Daoy (cell line): ENCODE data around the gene SERPINA1. TPM values are rescaled to one million over a fixed set of nuclear protein-coding genes. Genes with fewer than 3 reads are reported as not detected.

Source experiments
- DNase-seq: peaks from one replicate; pipeline ENCODE4 v3.0.0-alpha.2; 2015; ENCODE audit warnings: low read depth
- total RNA-seq: library from RNA; depleted of rRNA; stranded (reverse); fragments of >200 nt; shearing (Covaris generic); gene quantifications from 2 replicates; pipeline ENCODE4 v1.2.3, GENCODE V29; 2014

SERPINA1 gene
- total RNA-seq, 1 experiment from 2014 or later, result 26.1 TPM

- DNase-seq, result no peak
These were observed 9.1 kb upstream of the SERPINA1 start for GRCh38 chr14:94397289-94398181.

GRCh38 chr14:94396628-94397225 is 8.3 kb upstream of the SERPINA1 start:
- DNase-seq, result no peak

GRCh38 chr14:94395888-94396574 is 7.6 kb upstream of the SERPINA1 start:
- no peak for DNase-seq

GRCh38 chr14:94395282-94395887 is 7.0 kb upstream of the SERPINA1 start:
- no peak for DNase-seq

GRCh38 chr14:94394581-94395207 is 6.3 kb upstream of the SERPINA1 start:
- peak; percentile 37 for DNase-seq

GRCh38 chr14:94394025-94394493 is 5.7 kb upstream of the SERPINA1 start:
- no peak for DNase-seq

GRCh38 chr14:94393474-94393873 is 5.1 kb upstream of the SERPINA1 start:
- DNase-seq, result no peak

- DNase-seq, result peak; percentile 71
These were observed 4.1 kb upstream of the SERPINA1 start for GRCh38 chr14:94392510-94392935.

GRCh38 chr14:94391281-94391975 is 3.0 kb upstream of the SERPINA1 start:
- no peak for DNase-seq

GRCh38 chr14:94390372-94391086 is 2.1 kb upstream of the SERPINA1 start:
- DNase-seq, result peak; percentile 48

- DNase-seq, result no peak
These were observed 1.4 kb upstream of the SERPINA1 start for GRCh38 chr14:94389731-94390371.

- DNase-seq, result no peak
These were observed 685 bp upstream of the SERPINA1 start for GRCh38 chr14:94389104-94389469.

GRCh38 chr14:94388027-94388383 is 397 bp downstream of the SERPINA1 start:
- no peak for DNase-seq

GRCh38 chr14:94387051-94388026 is 1.1 kb downstream of the SERPINA1 start:
- no peak for DNase-seq

- DNase-seq, result no peak
These were observed 2.0 kb downstream of the SERPINA1 start for GRCh38 chr14:94386085-94387031.

- DNase-seq, result no peak
These were observed 2.8 kb downstream of the SERPINA1 start for GRCh38 chr14:94385553-94386057.

GRCh38 chr14:94384342-94384741 is 4.1 kb downstream of the SERPINA1 start:
- DNase-seq, result no peak
